Right renal pelvis (tissue), 4 donors: ENCODE measurements around the gene FKBP11. TPM values are rescaled to one million over a fixed set of nuclear protein-coding genes. Genes with fewer than 3 reads are reported as not detected.

Experiments
- DNase-seq, 4 donors: peaks; one replicate each; pipeline ENCODE4 v3.0.0-alpha.2; 2013; ENCODE audit warnings: low read depth in 4 of 4, low spot score in 3 of 4, missing footprints in 1 of 4
- polyA plus RNA-seq, 4 donors: library from polyadenylated mRNA; unstranded; fragments of 120-200 nt; gene quantifications; one replicate each; pipeline ENCODE4 v1.2.1, GENCODE V29; 2013; ENCODE audit not compliant: insufficient read length in 4 of 4

Gene FKBP11
- polyA plus RNA-seq, 4 donors, result 9.0 to 15.3 (median 12.9) TPM

GRCh38 chr12:48956279-48957140 lies 31.2 kb upstream of the FKBP11 start:
- DNase-seq, result peak; percentile 62 to 88 (median 86)

GRCh38 chr12:48954841-48955501 lies 29.7 kb upstream of the FKBP11 start:
- DNase-seq, result no peak

- DNase-seq, result no peak
Measured at GRCh38 chr12:48954061-48954460, 28.8 kb upstream of the FKBP11 start.

GRCh38 chr12:48952691-48953090 lies 27.4 kb upstream of the FKBP11 start:
- DNase-seq, result no peak

- DNase-seq, result no peak
Measured at GRCh38 chr12:48947727-48948126, 22.4 kb upstream of the FKBP11 start.

- no peak for DNase-seq
Measured at GRCh38 chr12:48946943-48947342, 21.7 kb upstream of the FKBP11 start.

GRCh38 chr12:48946205-48946604 lies 20.9 kb upstream of the FKBP11 start:
- no peak for DNase-seq

- DNase-seq, result no peak
Measured at GRCh38 chr12:48943221-48943620, 17.9 kb upstream of the FKBP11 start.

- DNase-seq, result no peak
Measured at GRCh38 chr12:48940181-48940580, 14.9 kb upstream of the FKBP11 start.

GRCh38 chr12:48938805-48939204 lies 13.5 kb upstream of the FKBP11 start:
- no peak for DNase-seq

- no peak for DNase-seq
Measured at GRCh38 chr12:48937170-48937569, 11.9 kb upstream of the FKBP11 start.

GRCh38 chr12:48936379-48936979 lies 11.2 kb upstream of the FKBP11 start:
- peak in 3 of 4 donors; percentile 31 to 54 (median 45) for DNase-seq

- no peak for DNase-seq
Measured at GRCh38 chr12:48934312-48934706, 9.0 kb upstream of the FKBP11 start.

GRCh38 chr12:48933664-48934311 lies 8.5 kb upstream of the FKBP11 start:
- DNase-seq, result no peak

GRCh38 chr12:48932878-48933277 lies 7.6 kb upstream of the FKBP11 start:
- DNase-seq, result no peak

GRCh38 chr12:48930475-48930874 lies 5.2 kb upstream of the FKBP11 start:
- DNase-seq, result no peak

GRCh38 chr12:48929551-48929950 lies 4.3 kb upstream of the FKBP11 start:
- no peak for DNase-seq

- DNase-seq, result no peak
Measured at GRCh38 chr12:48927261-48927660, 2.0 kb upstream of the FKBP11 start.

GRCh38 chr12:48924617-48925303 lies 532 bp downstream of the FKBP11 start:
- DNase-seq, result peak in 1 of 4 donors; percentile 25

GRCh38 chr12:48923117-48923516 lies 2.2 kb downstream of the FKBP11 start:
- DNase-seq, result no peak
